GM10847 (cell line): Measurements from ENCODE around the gene ZFHX3.

ENCODE experiments used
- POLR2A ChIP-seq: IDR thresholded peaks from 2 replicates; pipeline ENCODE4 v1.6.1; 2011; ENCODE audit not compliant: insufficient read length; ENCODE audit errors: extremely low read depth

The ZFHX3 gene

GRCh38 chr16:73071131-73071940 lies 23.4 kb upstream of the ZFHX3 start:
- no peak for TF ChIP-seq POLR2A

GRCh38 chr16:73069581-73070262 lies 21.8 kb upstream of the ZFHX3 start:
- TF ChIP-seq POLR2A, result no peak

GRCh38 chr16:73068541-73069401 lies 20.8 kb upstream of the ZFHX3 start:
- no peak for TF ChIP-seq POLR2A

GRCh38 chr16:73067671-73068540 lies 20.0 kb upstream of the ZFHX3 start:
- TF ChIP-seq POLR2A, result no peak

- TF ChIP-seq POLR2A, result no peak
Measured at GRCh38 chr16:73066927-73067670, 19.2 kb upstream of the ZFHX3 start.

GRCh38 chr16:73066331-73066926 lies 18.5 kb upstream of the ZFHX3 start:
- TF ChIP-seq POLR2A, result no peak

GRCh38 chr16:73065632-73066330 lies 17.9 kb upstream of the ZFHX3 start:
- TF ChIP-seq POLR2A, result no peak

- TF ChIP-seq POLR2A, result no peak
Measured at GRCh38 chr16:73064994-73065545, 17.1 kb upstream of the ZFHX3 start.

GRCh38 chr16:73064212-73064993 lies 16.5 kb upstream of the ZFHX3 start:
- no peak for TF ChIP-seq POLR2A

- TF ChIP-seq POLR2A, result no peak
Measured at GRCh38 chr16:73063854-73064211, 15.9 kb upstream of the ZFHX3 start.

- no peak for TF ChIP-seq POLR2A
Measured at GRCh38 chr16:73062743-73063733, 15.1 kb upstream of the ZFHX3 start.
